Activated CD4-positive, alpha-beta T cell treated with anti-CD3 and anti-CD28 coated beads, Interleukin-2, amount 50 U/mL, for 1 hour (primary cell): ENCODE measurements around the gene TLE4.
"Not testable (repeated sequence)": the region's sequence is repeated elsewhere in the genome, so short reads cannot be mapped to it uniquely, and the experiment has no call there.

Experiments
- DNase-seq: peaks from one replicate; pipeline ENCODE4 v3.0.0-alpha.2; 2020

TLE4 gene

DNA sequence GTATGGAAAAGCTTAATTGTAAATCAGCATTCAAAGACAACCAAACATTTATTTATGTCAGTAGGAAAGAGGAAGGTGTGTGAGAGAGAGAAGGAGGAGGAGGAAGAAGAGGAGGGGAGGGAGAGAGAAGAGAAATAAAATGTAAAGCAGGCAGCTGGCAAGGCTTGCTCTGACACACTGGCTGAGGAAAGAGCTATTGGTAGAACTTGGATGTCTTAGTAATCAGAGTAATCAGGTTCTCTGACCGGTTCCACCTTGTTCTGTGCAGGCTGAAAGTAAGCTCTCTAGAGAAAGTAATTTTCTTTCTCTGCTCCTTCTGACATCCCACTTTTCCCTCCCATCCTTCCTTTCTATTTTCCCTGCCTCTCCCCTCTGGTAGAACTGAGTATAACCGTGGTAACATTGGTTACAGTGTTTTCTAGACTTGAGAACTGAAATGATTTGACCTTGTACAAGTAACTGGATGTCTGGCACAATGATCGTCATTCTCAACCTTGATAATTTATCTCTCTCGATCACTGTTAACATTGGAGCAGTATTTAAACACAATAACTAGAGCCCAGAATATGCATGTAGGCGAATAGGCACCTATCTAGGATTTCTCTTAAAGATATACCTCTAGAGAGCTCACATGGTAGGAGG lies 33.3 kb downstream of the TLE4 start:
- DNase-seq = no peak

GRCh38 chr9:79606529-79606928 lies 34.8 kb downstream of the TLE4 start:
- DNase-seq = not testable (repeated sequence)

DNA sequence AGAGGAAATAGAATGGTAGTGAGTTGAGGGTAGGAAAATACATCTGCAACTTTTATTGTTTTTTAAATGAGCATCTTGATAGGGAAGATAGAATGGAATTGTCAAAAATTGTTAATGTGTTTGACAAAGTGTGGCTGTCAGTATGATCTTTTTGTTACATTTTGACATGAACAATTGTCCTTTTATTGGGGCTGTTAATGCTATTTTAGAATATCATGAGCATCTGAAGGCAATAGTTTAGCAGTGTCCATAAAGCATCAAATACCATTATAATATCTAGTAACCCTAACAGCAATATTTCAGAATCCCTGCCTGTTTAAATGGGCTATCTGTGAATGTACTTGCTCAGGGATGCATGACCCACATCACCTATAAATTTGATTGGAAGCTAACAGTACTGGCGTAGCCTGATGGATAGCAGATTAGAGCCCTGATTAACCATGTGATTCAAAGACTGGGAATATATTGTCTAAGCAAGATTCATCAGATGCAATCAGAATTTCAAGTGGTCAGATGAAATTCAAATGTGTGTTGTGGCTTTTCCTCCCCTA lies 37.8 kb downstream of the TLE4 start:
- DNase-seq = no peak

DNA sequence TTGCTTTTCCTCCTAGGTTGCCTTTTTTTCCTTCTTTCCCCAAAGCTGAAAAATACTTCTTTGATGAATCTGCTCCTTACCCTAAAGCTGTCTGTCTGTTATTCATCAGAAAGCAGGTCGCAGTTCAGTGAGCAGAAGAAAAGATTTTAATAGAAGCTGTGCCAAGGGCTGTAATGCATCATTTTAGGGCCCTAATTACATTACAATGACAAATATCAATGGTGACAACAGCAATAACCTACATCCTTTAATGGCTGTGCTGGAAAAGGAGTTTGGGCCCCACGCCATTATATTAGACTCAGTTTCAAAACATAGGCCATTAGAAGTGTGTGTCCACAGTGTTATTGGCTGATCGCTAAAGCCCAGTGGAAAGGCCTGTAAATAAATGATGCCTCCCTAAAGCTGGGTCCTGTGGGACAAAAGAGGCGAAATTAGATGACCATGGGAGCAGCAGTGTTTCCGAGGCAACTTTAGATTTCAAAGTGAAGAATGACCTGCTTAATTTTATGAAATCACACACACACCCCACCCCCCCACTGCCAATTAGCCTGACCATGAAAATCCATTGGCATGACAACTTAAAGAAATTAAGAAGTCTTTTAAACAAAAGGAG lies 38.4 kb downstream of the TLE4 start:
- DNase-seq = no peak

DNA sequence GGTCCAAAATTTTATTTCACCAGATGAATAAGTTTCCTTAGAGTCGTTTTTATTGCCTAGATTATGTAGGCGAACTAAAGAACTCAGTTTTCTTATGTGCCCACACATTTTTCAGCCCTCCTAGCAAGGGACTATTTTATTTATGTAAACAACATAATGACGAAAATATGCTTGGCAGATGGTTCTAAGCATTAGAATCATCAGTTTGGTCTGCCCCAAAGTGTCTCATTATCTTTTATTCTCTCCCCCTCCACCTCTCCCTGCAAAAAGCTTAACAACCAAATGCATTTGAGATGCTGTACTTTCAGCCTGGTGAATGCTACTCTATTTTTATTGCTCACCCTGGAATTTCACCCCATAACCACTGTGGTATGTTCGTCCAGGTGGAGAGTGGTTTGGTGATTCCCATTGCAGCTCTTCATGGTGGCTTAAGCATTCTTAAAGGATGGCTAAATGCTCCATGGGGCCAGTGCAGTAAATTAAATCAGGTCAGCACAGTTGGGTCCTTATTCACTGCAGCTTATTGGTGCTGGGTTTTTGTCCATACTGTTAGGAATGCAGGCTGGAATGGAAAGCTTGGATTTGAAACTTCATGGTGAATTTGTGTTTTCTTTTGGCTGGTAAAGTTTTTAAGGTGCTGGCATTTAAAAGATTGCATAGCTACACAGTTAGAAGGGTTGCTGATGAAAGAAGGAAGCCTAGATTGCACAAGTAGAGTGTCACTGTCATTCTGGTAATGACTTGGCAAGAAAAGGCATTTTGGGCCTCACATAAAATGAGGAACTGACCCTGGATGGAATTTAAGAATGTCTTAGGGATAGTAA lies 39.2 kb downstream of the TLE4 start:
- no peak for DNase-seq

- DNase-seq = no peak
Observed at GRCh38 chr9:79613145-79613544, 41.4 kb downstream of the TLE4 start.

GRCh38 chr9:79615038-79615437 lies 43.3 kb downstream of the TLE4 start:
- no peak for DNase-seq

GRCh38 chr9:79616013-79616412 lies 44.2 kb downstream of the TLE4 start:
- DNase-seq = no peak

DNA sequence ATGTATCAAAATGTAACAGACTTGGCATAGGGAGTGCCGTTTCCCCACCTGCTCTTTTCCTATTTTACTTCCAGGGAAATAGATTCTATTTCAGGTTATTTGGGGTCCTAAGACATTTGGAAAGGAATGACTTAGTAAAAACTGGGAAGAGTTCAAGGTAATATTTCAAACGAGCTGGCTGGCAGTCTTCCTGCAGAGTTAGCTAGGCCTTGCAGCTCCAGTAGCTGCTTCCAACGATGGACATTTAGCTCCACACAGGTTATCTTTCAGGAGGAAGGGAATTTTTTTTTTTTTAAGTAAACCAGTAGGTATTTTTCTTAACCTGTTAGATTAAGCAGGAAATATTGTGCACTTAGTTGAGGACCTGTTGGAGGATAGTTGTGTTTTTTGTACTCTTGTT lies 45.2 kb downstream of the TLE4 start:
- DNase-seq = no peak

GRCh38 chr9:79617395-79617794 lies 45.6 kb downstream of the TLE4 start:
- no peak for DNase-seq

GRCh38 chr9:79619930-79620329 lies 48.2 kb downstream of the TLE4 start:
- no peak for DNase-seq

DNA sequence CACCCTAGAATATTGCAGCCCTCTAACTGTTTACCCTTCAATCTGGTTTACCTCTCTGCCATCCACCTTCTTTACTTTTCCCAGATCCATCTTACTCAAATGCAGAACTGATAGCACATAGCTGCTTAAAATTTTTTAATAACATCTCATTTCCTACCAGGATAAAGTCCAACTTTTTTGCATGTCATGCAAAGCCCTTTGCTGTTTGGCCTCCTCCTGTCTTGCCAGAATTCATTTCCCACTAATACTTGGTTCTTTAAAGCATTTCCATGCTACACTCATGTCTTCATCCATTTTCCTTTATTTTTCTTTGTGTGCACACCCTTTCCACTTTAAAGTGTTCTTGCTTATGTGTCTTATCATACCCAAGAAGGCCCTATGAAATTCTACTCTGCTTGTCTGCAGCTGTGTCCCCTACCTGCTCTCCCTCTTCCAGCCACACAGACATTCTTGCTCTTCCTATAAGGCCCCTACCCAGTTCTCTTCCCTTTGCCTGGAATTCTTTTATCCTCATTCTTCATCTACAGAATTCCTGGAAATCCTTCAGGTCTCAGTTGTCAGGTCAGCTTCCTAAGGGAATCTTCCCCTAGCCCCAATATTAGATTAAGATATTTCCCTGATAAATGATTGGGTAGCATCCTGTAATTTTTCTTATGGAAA lies 50.3 kb downstream of the TLE4 start:
- no peak for DNase-seq

- no peak for DNase-seq
Observed at GRCh38 chr9:79623799-79624721, 52.3 kb downstream of the TLE4 start.

- DNase-seq = no peak
Observed at GRCh38 chr9:79629721-79630120, 58.0 kb downstream of the TLE4 start.

DNA sequence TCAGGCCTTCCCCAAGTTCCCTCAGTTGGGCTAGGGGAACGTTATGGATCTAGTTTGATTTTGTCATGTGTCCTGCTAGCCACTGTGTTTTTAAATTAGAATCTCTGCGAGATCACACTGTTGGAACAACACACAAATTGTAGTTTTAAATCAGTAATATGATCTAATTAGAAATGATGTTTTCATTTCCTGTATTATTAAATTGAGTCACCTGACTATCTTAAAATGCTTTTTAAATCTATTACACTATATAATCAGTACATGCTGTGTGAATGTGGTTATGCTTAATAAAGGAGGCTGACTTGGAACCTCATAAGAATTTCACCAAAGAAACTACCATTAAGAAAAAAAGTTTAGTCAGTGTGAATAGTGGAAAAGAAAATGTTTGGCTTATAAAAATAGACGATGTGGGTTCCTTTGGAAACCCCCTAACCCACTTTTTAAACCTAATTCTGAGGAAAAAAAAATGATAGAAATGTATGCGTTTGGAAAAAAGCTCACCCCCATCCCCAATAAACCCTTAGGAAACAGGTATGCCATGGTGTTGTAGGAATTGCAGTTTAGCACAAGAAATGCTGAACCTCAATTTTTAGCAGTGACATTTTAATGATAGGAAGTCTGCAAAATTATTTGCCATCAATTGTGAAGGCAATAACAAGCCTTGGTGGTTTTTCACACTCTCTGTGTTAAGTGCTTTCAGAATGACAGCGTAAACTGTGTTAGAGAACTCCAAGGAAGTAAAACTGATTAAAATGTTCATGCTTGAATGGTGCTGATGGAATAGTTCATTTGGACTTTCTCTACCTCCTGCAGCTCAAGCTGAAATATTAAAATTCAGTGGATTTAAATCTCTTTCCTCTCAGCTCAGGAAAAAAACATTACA lies 59.0 kb downstream of the TLE4 start:
- no peak for DNase-seq

GRCh38 chr9:79632060-79632459 lies 60.3 kb downstream of the TLE4 start:
- DNase-seq = no peak

DNA sequence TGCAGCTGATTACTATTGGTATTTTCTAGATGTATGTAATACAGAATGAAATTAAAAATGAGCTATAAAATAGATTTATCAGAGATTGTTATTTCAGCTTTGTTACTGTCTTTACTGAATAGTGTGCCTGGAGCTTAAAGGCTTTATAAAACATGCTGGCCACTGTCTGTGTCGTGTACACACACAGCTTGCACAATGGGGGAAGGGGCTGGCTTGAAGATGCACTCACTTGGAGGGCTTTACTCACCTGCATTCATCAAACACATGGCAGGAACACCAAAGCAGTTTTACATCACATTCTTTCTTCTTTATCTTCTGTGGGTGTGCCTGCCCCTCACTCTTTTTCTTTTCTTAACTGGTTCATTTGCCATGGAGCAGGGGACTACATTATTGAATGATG lies 60.9 kb downstream of the TLE4 start:
- no peak for DNase-seq

DNA sequence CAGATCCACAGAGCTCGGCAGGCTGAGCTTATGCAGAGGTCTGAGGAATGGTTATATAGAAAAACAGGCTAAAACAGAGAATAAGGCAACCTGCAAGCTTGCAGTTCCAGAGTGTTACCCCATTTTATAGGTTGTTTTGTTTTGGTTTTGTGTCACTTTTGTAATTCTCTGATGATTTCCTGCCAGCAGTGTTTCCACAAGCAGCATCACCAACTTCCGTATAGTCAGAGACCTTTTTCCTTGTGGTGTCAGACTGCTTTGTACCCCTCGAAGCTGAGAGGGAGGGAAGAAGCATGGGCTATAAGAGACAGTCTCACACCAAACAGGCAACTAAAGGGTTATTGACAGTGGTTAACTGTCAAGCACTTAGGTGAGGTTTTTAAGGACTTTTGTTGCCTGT lies 61.8 kb downstream of the TLE4 start:
- DNase-seq = no peak

DNA sequence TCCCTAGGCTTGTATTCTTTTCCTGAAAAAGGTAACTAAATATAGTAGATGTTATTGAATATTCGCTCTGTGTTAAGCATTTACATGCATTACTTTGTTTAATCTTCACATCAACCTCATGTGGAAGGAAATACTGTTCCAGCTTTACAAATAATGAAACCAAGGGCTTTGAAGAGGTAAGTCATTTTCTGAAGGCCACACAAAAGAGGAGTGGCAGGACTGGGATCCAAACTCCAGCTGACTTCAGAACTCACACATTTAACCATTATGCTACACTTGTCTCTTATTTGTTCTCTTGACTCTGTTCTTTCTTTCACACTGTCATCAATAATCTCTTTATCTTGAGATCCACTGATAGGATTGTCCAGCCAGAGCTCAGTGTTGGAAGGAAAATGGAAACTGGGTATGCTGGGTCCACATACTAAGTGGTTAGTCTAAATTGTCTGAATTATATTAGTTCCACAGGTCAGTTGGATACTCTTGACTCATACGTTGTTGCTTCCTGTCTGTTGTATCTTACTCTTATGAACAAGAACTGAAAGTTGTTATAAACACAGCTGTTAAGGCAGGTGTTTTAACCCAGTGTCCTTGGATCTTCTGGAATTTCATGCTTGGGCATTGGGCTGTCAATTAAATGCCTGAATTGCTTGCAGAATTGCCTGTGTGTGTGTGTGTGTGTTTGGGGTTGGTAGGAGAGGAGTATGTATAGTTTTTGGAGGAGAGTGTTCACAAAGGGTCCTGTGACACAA lies 65.6 kb downstream of the TLE4 start:
- no peak for DNase-seq

DNA sequence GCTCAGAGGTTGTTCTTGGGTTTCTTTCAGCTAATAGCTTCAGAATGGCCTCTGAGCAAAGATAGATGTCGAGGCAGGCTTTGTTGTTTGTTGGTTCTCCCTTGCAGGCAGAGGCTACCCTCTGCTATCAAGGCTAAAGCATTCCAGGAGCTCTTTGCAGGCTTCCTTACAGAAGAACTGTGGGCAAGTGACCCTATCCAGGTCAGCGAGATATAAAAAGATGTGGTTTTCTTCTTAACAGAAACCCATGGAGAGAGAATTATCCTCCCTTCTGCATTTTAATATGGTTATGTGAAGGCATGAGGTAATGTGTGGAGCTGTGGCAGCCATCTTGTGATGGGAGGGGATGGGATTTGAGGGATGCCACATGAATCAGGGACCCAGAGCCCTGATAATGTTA lies 67.0 kb downstream of the TLE4 start:
- DNase-seq = no peak
